CD4-positive, CD25-positive, alpha-beta regulatory T cell (primary cell): ENCODE measurements around the gene CAPN5. TPM values are rescaled to one million over a fixed set of nuclear protein-coding genes. Genes with fewer than 3 reads are reported as not detected.

Experiments
- ATAC-seq, 2 donors: fragments of 150-1000 bp; cut with Tn5 transposase; one replicate each; pipeline ENCODE4 v1.10.0; 2021; ENCODE audit warnings: low read depth in 2 of 2, moderate number of reproducible peaks in 2 of 2, moderate library complexity in 1 of 2
- DNase-seq, 3 donors: peaks; one replicate each; pipeline versions ENCODE4 v3.0.0 to v3.0.0-alpha.2; 2012 to 2022; ENCODE audit warnings: mixed read lengths in 1 of 3
- H3K27ac ChIP-seq: one replicate; pipeline ENCODE4 v1.7.0; 2013; ENCODE audit warnings: mild to moderate bottlenecking, low read length; ENCODE audit not compliant: insufficient read depth, poor library complexity, severe bottlenecking
- H3K27me3 ChIP-seq: one replicate; pipeline ENCODE4 v1.7.0; 2013; ENCODE audit warnings: low read length; ENCODE audit not compliant: control insufficient read depth, insufficient read depth
- H3K36me3 ChIP-seq: one replicate; pipeline ENCODE4 v1.7.0; 2013; ENCODE audit warnings: mild to moderate bottlenecking, low read length, moderate library complexity; ENCODE audit not compliant: control insufficient read depth, insufficient read depth
- H3K4me1 ChIP-seq: 2 replicates; pipeline ENCODE4 v1.7.0; 2013; ENCODE audit warnings: mild to moderate bottlenecking, low read length; ENCODE audit not compliant: insufficient read depth, control insufficient read depth, poor library complexity, severe bottlenecking
- H3K4me3 ChIP-seq: one replicate; pipeline ENCODE4 v1.7.0; 2013; ENCODE audit warnings: low read depth, mild to moderate bottlenecking, low read length, moderate library complexity
- H3K9me3 ChIP-seq, 2 experiments: 1 replicate in 1 of 2; 2 replicates in 1 of 2; pipeline ENCODE4 v1.7.0; 2013; ENCODE audit warnings: low read length in 2 of 2, mild to moderate bottlenecking in 1 of 2, moderate library complexity in 1 of 2; ENCODE audit not compliant: control insufficient read depth in 2 of 2
- H3K27ac Mint-ChIP-seq, 3 donors: one replicate each; pipeline ENCODE4 v1.8.0; 2020 to 2022; ENCODE audit warnings: mild to moderate bottlenecking in 3 of 3, mixed read lengths in 3 of 3, moderate library complexity in 2 of 3
- H3K27me3 Mint-ChIP-seq: one replicate; pipeline ENCODE4 v1.8.0; 2022; ENCODE audit warnings: mild to moderate bottlenecking, mixed read lengths
- H3K36me3 Mint-ChIP-seq: one replicate; pipeline ENCODE4 v1.8.0; 2020; ENCODE audit warnings: mixed read lengths
- H3K4me1 Mint-ChIP-seq, 4 donors: one replicate each; pipeline ENCODE4 v1.8.0; 2020 to 2022; ENCODE audit warnings: mixed read lengths in 4 of 4, mild to moderate bottlenecking in 1 of 4
- H3K4me3 Mint-ChIP-seq, 4 donors: one replicate each; pipeline ENCODE4 v1.8.0; 2020 to 2022; ENCODE audit warnings: mild to moderate bottlenecking in 4 of 4, mixed read lengths in 4 of 4, moderate library complexity in 3 of 4
- H3K9me3 Mint-ChIP-seq, 7 donors: one replicate each; pipeline ENCODE4 v1.8.0; 2020 to 2022; ENCODE audit warnings: mixed read lengths in 7 of 7, mild to moderate bottlenecking in 3 of 7, moderate library complexity in 2 of 7
- polyA plus RNA-seq, 4 donors: library from polyadenylated mRNA; unstranded; fragments of 300-500 nt; fragmentation: Illumina TruSeq; gene quantifications; one replicate each; pipeline ENCODE4 v1.2.3, GENCODE V29; 2021
- total RNA-seq: library from RNA; stranded (reverse); gene quantifications from one replicate; pipeline ENCODE4 v1.2.3, GENCODE V29; 2022

The CAPN5 gene
- total and polyA plus RNA-seq, 5 donors from 2014 or later, result 0.74 to 2.8 (median 1.2) TPM

DNA sequence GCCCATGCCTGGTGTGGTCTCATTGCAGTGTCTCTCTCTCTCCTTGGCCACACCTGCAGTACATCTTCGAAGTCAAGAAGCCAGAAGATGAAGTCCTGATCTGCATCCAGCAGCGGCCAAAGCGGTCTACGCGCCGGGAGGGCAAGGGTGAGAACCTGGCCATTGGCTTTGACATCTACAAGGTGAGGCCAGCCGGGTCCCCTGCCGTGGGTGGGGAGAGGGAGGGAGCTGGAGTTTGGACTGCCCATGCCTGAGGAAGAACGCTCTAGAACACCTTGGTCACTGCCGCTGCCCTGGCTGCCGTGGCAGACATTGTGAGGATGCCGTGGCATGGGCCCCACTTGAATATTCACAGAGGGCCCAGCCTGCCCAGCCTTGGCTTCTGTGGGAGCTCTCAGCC, 52.2 kb downstream of the CAPN5 start:
- no peak for DNase-seq
- H3K27me3 Mint-ChIP-seq, result peaks cover 4% of the 10 kb centered on the region
- no peak overlapping the region for H3K4me3 Mint-ChIP-seq
- H3K9me3 ChIP-seq, result no peaks in the 10 kb centered on the region
- no peaks in the 10 kb centered on the region for H3K36me3 ChIP-seq
- no peak overlapping the region for H3K27ac Mint-ChIP-seq
- peaks cover 0 to 1% (median 0%) of the 10 kb centered on the region in 7 donors for H3K9me3 Mint-ChIP-seq
- H3K36me3 Mint-ChIP-seq, result peaks cover 4% of the 10 kb centered on the region
- no peaks in the 10 kb centered on the region for H3K4me1 ChIP-seq
- no peaks in the 10 kb centered on the region for H3K4me1 Mint-ChIP-seq
- ATAC-seq, result no peak
- H3K4me3 ChIP-seq, result no peak overlapping the region
- no peaks in the 10 kb centered on the region for H3K27me3 ChIP-seq
- H3K27ac ChIP-seq, result no peak overlapping the region

- H3K27ac Mint-ChIP-seq, result peak overlapping the region in 1 of 3 donors; percentile 30
- no peaks in the 10 kb centered on the region for H3K36me3 ChIP-seq
- ATAC-seq, result no peak
- no peaks in the 10 kb centered on the region for H3K27me3 ChIP-seq
- H3K4me3 Mint-ChIP-seq, result no peak overlapping the region
- H3K4me1 Mint-ChIP-seq, result no peaks in the 10 kb centered on the region
- peaks cover 5% of the 10 kb centered on the region for H3K36me3 Mint-ChIP-seq
- no peaks in the 10 kb centered on the region for H3K9me3 ChIP-seq
- H3K27ac ChIP-seq, result no peak overlapping the region
- H3K27me3 Mint-ChIP-seq, result peaks cover 7% of the 10 kb centered on the region
- H3K4me3 ChIP-seq, result no peak overlapping the region
- H3K4me1 ChIP-seq, result no peaks in the 10 kb centered on the region
- H3K9me3 Mint-ChIP-seq, result peaks cover 0 to 1% (median 0%) of the 10 kb centered on the region in 7 donors
- DNase-seq, result no peak
Observed at GRCh38 chr11:77119531-77119936, 52.8 kb downstream of the CAPN5 start.

GRCh38 chr11:77120571-77120970, 53.8 kb downstream of the CAPN5 start:
- no peak for ATAC-seq
- DNase-seq, result no peak
- H3K9me3 ChIP-seq, result no peaks in the 10 kb centered on the region
- no peak overlapping the region for H3K27ac ChIP-seq
- Mint-ChIP-seq H3K4me1 (no peaks in the 10 kb centered on the region), H3K27ac (peak overlapping the region in 1 of 3 donors; percentile 10), H3K9me3 (peaks cover 0 to 1% (median 0%) of the 10 kb centered on the region in 7 donors), H3K27me3 (peaks cover 7% of the 10 kb centered on the region), H3K36me3 (peaks cover 5% of the 10 kb centered on the region), H3K4me3 (no peak overlapping the region)
- H3K27me3 ChIP-seq, result no peaks in the 10 kb centered on the region
- H3K36me3 ChIP-seq, result no peaks in the 10 kb centered on the region
- H3K4me1 ChIP-seq, result no peaks in the 10 kb centered on the region
- H3K4me3 ChIP-seq, result no peak overlapping the region

- no peak overlapping the region for H3K27ac ChIP-seq
- DNase-seq, result no peak
- Mint-ChIP-seq H3K9me3 (peaks cover 0 to 1% (median 0%) of the 10 kb centered on the region in 7 donors), H3K27me3 (peaks cover 7% of the 10 kb centered on the region), H3K4me1 (no peaks in the 10 kb centered on the region), H3K27ac (peak overlapping the region in 1 of 3 donors; percentile 10), H3K36me3 (peaks cover 5% of the 10 kb centered on the region), H3K4me3 (no peak overlapping the region)
- H3K4me1 ChIP-seq, result no peaks in the 10 kb centered on the region
- ATAC-seq, result no peak
- H3K4me3 ChIP-seq, result no peak overlapping the region
- no peaks in the 10 kb centered on the region for H3K36me3 ChIP-seq
- no peaks in the 10 kb centered on the region for H3K9me3 ChIP-seq
- H3K27me3 ChIP-seq, result no peaks in the 10 kb centered on the region
Observed at GRCh38 chr11:77121096-77121640, 54.4 kb downstream of the CAPN5 start.

- Histone ChIP-seq H3K27me3 (no peaks in the 10 kb centered on the region), H3K27ac (no peak overlapping the region), H3K9me3 (no peaks in the 10 kb centered on the region), H3K4me1 (peaks cover 2% of the 10 kb centered on the region), H3K36me3 (no peaks in the 10 kb centered on the region), H3K4me3 (no peak overlapping the region)
- DNase-seq (no peak), ATAC-seq (no peak)
- H3K4me1 Mint-ChIP-seq, result peaks cover 0 to 3% (median 0%) of the 10 kb centered on the region in 4 donors
- H3K36me3 Mint-ChIP-seq, result peaks cover 5% of the 10 kb centered on the region
- no peak overlapping the region for H3K4me3 Mint-ChIP-seq
- no peak overlapping the region for H3K27ac Mint-ChIP-seq
- peaks cover 0 to 1% (median 0%) of the 10 kb centered on the region in 7 donors for H3K9me3 Mint-ChIP-seq
- peaks cover 7% of the 10 kb centered on the region for H3K27me3 Mint-ChIP-seq
Observed at GRCh38 chr11:77121876-77122575, 55.3 kb downstream of the CAPN5 start.

GRCh38 chr11:77122576-77123212, 55.9 kb downstream of the CAPN5 start:
- H3K4me1 ChIP-seq, result peaks cover 9% of the 10 kb centered on the region
- Mint-ChIP-seq H3K9me3 (peaks cover 0 to 1% (median 0%) of the 10 kb centered on the region in 7 donors), H3K27me3 (peaks cover 7% of the 10 kb centered on the region), H3K27ac (no peak overlapping the region), H3K4me3 (no peak overlapping the region), H3K4me1 (peaks cover 0 to 8% (median 0%) of the 10 kb centered on the region in 4 donors), H3K36me3 (peaks cover 5% of the 10 kb centered on the region)
- ATAC-seq, result no peak
- no peaks in the 10 kb centered on the region for H3K36me3 ChIP-seq
- H3K27me3 ChIP-seq, result no peaks in the 10 kb centered on the region
- H3K27ac ChIP-seq, result no peak overlapping the region
- no peaks in the 10 kb centered on the region for H3K9me3 ChIP-seq
- H3K4me3 ChIP-seq, result no peak overlapping the region
- no peak for DNase-seq

GRCh38 chr11:77123591-77123990, 56.8 kb downstream of the CAPN5 start:
- ATAC-seq (no peak), DNase-seq (no peak)
- Mint-ChIP-seq H3K27ac (no peak overlapping the region), H3K27me3 (peaks cover 7% of the 10 kb centered on the region), H3K4me1 (peaks cover 0 to 12% (median 0%) of the 10 kb centered on the region in 4 donors), H3K9me3 (peaks cover 0 to 1% (median 0%) of the 10 kb centered on the region in 7 donors), H3K36me3 (peaks cover 5% of the 10 kb centered on the region), H3K4me3 (no peak overlapping the region)
- peaks cover 11% of the 10 kb centered on the region for H3K4me1 ChIP-seq
- no peak overlapping the region for H3K4me3 ChIP-seq
- H3K27me3 ChIP-seq, result no peaks in the 10 kb centered on the region
- H3K27ac ChIP-seq, result no peak overlapping the region
- no peaks in the 10 kb centered on the region for H3K36me3 ChIP-seq
- H3K9me3 ChIP-seq, result no peaks in the 10 kb centered on the region
